Motor neuron (in vitro differentiated cells): ENCODE data around the gene ITPA. TPM values are rescaled to one million over a fixed set of nuclear protein-coding genes. Genes with fewer than 3 reads are reported as not detected.

Source experiments
- ATAC-seq, 8 experiments: fragments of 200-7000 bp; cut with Tn5 transposase; replicated peaks in 6 of 8; 2 replicates each; pipeline ENCODE4 v1.8.0; 2021; ENCODE audit warnings: mild to moderate bottlenecking in 8 of 8, moderate library complexity in 8 of 8
- H3K27ac ChIP-seq, 2 donors: fragments of 250-450 bp; sonication (Bioruptor Pico); 2 replicates each; pipeline ENCODE4 v1.9.0; 2021; ENCODE audit warnings: antibody characterized with exemption in 2 of 2, mild to moderate bottlenecking in 2 of 2, moderate library complexity in 1 of 2
- H3K4me1 ChIP-seq, 2 donors: fragments of 250-450 bp; sonication (Bioruptor Pico); replicated peaks in 1 of 2; 2 replicates each; pipeline ENCODE4 v1.6.1; 2021; ENCODE audit warnings: antibody characterized with exemption in 2 of 2, mild to moderate bottlenecking in 2 of 2, moderate library complexity in 1 of 2
- H3K4me3 ChIP-seq, 5 donors: fragments of 250-450 bp; sonication (Bioruptor Pico); 2 replicates each; pipeline ENCODE4 v1.9.0; 2021; ENCODE audit warnings: antibody characterized with exemption in 5 of 5, mild to moderate bottlenecking in 5 of 5, moderate library complexity in 4 of 5
- WGBS, 10 experiments: fragments of 450-650 bp; shearing (Covaris generic); methylation state at CpG; one replicate each; pipeline ENCODE4 v1.0.0; 2022; 5-methylcytosine and 5-hydroxymethylcytosine counted together
- in situ Hi-C, 9 experiments: fragments of 400-800 bp; cut with MboI; loops; one replicate each; pipeline ENCODE4 v1.15.0; 2021; ENCODE audit warnings: low sequenced_read_pairs in 9 of 9, low pct_unique_long_range_greater_than_20kb in 2 of 9; ENCODE audit not compliant: unreplicated experiment in 9 of 9
- total RNA-seq, 8 experiments: library from RNA; unstranded; fragments of 300-600 nt; gene quantifications; 2 replicates each; pipeline versions ENCODE4 v1.2.3 to v1.2.4, GENCODE V29; 2022

Gene ITPA
- total RNA-seq, 8 experiments from 2014 or later: 27.7 to 84.2 (median 45.5) TPM

- no peak overlapping the region for H3K4me3 ChIP-seq
- in situ Hi-C loops: no loop called here
- ATAC-seq: no peak
- 90 to 100% methylated on average over 2 to 4 of the region's 14 CpGs; no CpG with 5 or more reads in 8 of the 10 experiments for WGBS, 10 experiments
- H3K27ac ChIP-seq: no peak overlapping the region
- no peaks in the 10 kb centered on the region for H3K4me1 ChIP-seq
These were observed 20.5 kb downstream of the ITPA start for GRCh38 chr20:3229798-3230197.

GRCh38 chr20:3231116-3231515, 21.8 kb downstream of the ITPA start:
- H3K4me1 ChIP-seq: no peaks in the 10 kb centered on the region
- no peak overlapping the region for H3K4me3 ChIP-seq
- WGBS, 10 experiments: 40 to 100% (median 88%) methylated on average over 1 to 10 of the region's 21 CpGs; no CpG with 5 or more reads in 7 of the 10 experiments
- no peak overlapping the region for H3K27ac ChIP-seq
- no peak for ATAC-seq
- in situ Hi-C loops: no loop called here

- no peak overlapping the region for H3K4me3 ChIP-seq
- ATAC-seq: no peak
- H3K4me1 ChIP-seq: no peaks in the 10 kb centered on the region
- 0 to 100% (median 85%) methylated on average over 1 to 10 of the region's 15 CpGs; no CpG with 5 or more reads in 3 of the 10 experiments for WGBS, 10 experiments
- in situ Hi-C loops: no loop called here
- H3K27ac ChIP-seq: no peak overlapping the region
These were observed 22.7 kb downstream of the ITPA start for GRCh38 chr20:3231889-3232588.

- no peak overlapping the region for H3K4me3 ChIP-seq
- no peak for ATAC-seq
- no peak overlapping the region for H3K27ac ChIP-seq
- WGBS, 10 experiments: 40 to 100% (median 76%) methylated on average over 2 to 14 of the region's 32 CpGs; no CpG with 5 or more reads in 4 of the 10 experiments
- peaks cover 0 to 2% of the 10 kb centered on the region in 2 donors for H3K4me1 ChIP-seq
- in situ Hi-C loops: no loop called here
These were observed 24.1 kb downstream of the ITPA start for GRCh38 chr20:3233131-3233990.

- in situ Hi-C loops: no loop called here
- whole genome bisulfite sequencing, 10 experiments: 93% methylated on average over 10 of the region's 25 CpGs; no CpG with 5 or more reads in 9 of the 10 experiments
- no peak for ATAC-seq
- H3K27ac ChIP-seq: no peak overlapping the region
- peaks cover 0 to 2% of the 10 kb centered on the region in 2 donors for H3K4me1 ChIP-seq
- H3K4me3 ChIP-seq: no peak overlapping the region
These were observed 24.7 kb downstream of the ITPA start for GRCh38 chr20:3233991-3234498.

- ATAC-seq: no peak
- Histone ChIP-seq H3K27ac (no peak overlapping the region), H3K4me1 (peaks cover 0 to 2% of the 10 kb centered on the region in 2 donors), H3K4me3 (no peak overlapping the region)
- in situ Hi-C loops: no loop called here
- 71% methylated on average over 3 of the region's 4 CpGs; no CpG with 5 or more reads in 9 of the 10 experiments for WGBS, 10 experiments
These were observed 26.5 kb downstream of the ITPA start for GRCh38 chr20:3235666-3236324.

- Histone ChIP-seq H3K4me3 (peak overlapping the region in 1 of 5 donors; percentile 44), H3K27ac (no peak overlapping the region), H3K4me1 (peaks cover 0 to 2% of the 10 kb centered on the region in 2 donors)
- WGBS, 10 experiments: 34 to 100% (median 64%) methylated on average over 1 to 7 of the region's 25 CpGs; no CpG with 5 or more reads in 4 of the 10 experiments
- in situ Hi-C loops: no loop called here
- ATAC-seq: no peak
These were observed 28.0 kb downstream of the ITPA start for GRCh38 chr20:3237011-3237957.

GRCh38 chr20:3237958-3238615, 28.8 kb downstream of the ITPA start:
- peak in 2 of 8 experiments; percentile 1 to 17 for ATAC-seq

GRCh38 chr20:3238616-3239025, 29.3 kb downstream of the ITPA start:
- Histone ChIP-seq H3K4me3 (peak overlapping the region; percentile 41 to 49 (median 44)), H3K4me1 (peaks cover 0 to 2% of the 10 kb centered on the region in 2 donors), H3K27ac (no peak overlapping the region)
- no CpG with 5 or more reads among the region's 48 CpGs for WGBS, 10 experiments
- peak; percentile 32 to 53 (median 36) for ATAC-seq
- in situ Hi-C loops: no loop called here

More at GRCh38 chr20:3237958-3238615, 28.8 kb downstream of the ITPA start:
- Histone ChIP-seq H3K4me3 (peak overlapping the region; percentile 41 to 49 (median 44)), H3K4me1 (peaks cover 0 to 2% of the 10 kb centered on the region in 2 donors), H3K27ac (no peak overlapping the region)
- in situ Hi-C loops: no loop called here
- 0 to 40% (median 0%) methylated on average over 1 to 4 of the region's 59 CpGs; no CpG with 5 or more reads in 5 of the 10 experiments for WGBS, 10 experiments

- 0 to 10% (median 0%) methylated on average over 2 to 12 of the region's 107 CpGs; no CpG with 5 or more reads in 6 of the 10 experiments for WGBS, 10 experiments
- Histone ChIP-seq H3K4me1 (peaks cover 0 to 2% of the 10 kb centered on the region in 2 donors), H3K27ac (no peak within 1 kb of the TSS), H3K4me3 (peak within 1 kb of the TSS; percentile 41 to 49 (median 44))
- peak; percentile 77 to 91 (median 87) for ATAC-seq
- in situ Hi-C loops: no loop called here
These were observed 29.9 kb downstream of the ITPA start, which contains the start of gene SLC4A11 for GRCh38 chr20:3239026-3239866. Gene SLC4A11, minus strand, starts transcription at chr20:3239190. Its CDS starts 53 bp downstream, at chr20:3239137.
